ENCODE results near the gene BORCS6. TPM values are rescaled to one million over a fixed set of nuclear protein-coding genes. Genes with fewer than 3 reads are reported as not detected.
A peak's percentile ranks its signal among the peaks of the same experiment; 100 is the strongest.

Gene BORCS6
- total and polyA plus RNA-seq, 2 donors (not counting 1 experiment from before 2014, with no cell fraction given): 9.7 to 20.2 TPM

DNA sequence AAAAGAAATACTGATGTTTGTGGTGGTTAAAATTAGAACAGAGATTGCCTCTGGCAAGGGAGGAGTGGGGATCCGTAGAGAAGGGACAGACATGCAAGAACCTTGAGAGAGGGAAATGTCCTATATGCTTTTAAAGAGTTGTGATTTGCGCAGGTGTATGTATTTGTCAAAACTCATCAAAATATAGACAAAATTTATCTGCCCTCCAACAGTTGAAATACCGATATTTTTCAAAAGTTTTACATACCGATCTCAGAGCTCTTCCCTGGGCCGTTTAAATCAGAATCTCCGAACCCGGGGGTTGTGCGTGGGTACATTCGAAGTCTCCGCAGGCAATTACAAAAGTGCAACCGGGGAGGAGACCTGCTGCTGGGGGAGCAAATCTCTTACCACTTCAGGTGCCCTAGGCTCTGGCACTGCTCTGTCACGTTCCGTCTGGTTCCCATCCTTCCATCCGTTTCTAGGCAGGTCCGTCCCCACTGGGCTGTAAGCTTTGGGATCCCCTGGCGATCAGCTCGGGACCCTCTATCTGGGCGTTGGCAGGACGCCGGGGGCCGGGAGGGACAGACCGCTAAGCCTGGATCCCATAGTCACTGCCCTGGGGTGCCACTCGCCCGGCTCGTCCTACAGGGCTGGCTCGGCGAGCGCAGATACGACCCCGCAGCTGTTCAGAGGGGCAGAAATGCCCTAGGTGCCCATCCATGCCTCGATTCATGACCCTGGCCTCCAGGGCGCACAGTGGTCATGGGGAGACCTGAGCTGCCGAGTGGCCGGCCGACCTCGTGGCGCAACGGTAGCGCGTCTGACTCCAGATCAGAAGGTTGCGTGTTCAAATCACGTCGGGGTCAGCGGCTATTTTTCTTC is 4.2 kb downstream of the BORCS6 start:
- Histone ChIP-seq H3K4me3 (ENCODE audit: control extremely low read depth in 1 of 5, extremely low read depth in 1 of 5, insufficient read depth in 1 of 5, low read depth in 2 of 5, low read length in 4 of 5) (peak overlapping the region; percentile 68 to 87 (median 85)), H3K27ac (ENCODE audit: low read length in 2 of 2) (peak overlapping the region; percentile 68 to 89), H3K36me3 (replicated peaks in 1 of 2; ENCODE audit: control extremely low read depth in 1 of 2, control insufficient read depth in 1 of 2, extremely low read depth in 1 of 2, insufficient read depth in 2 of 2, low read length in 1 of 2) (no peaks in the 10 kb centered on the region), H3K9ac (ENCODE audit: low read length) (peak overlapping the region; percentile 97), H3K4me2 (replicated peaks; ENCODE audit: low read depth, low read length, poor library complexity, severe bottlenecking) (peak overlapping the region; percentile 92), H4K20me1 (ENCODE audit: control insufficient read depth, insufficient read depth, low read length, poor library complexity, severe bottlenecking) (peaks cover 17% of the 10 kb centered on the region), H3K9me3 (ENCODE audit: control extremely low read depth in 1 of 3, control insufficient read depth in 2 of 3, insufficient read depth in 1 of 3, low read length in 2 of 3) (no peaks in the 10 kb centered on the region), H3K27me3 (replicated peaks in 1 of 4; ENCODE audit: control extremely low read depth in 1 of 4, control insufficient read depth in 3 of 4, insufficient read depth in 4 of 4, low read length in 3 of 4) (no peaks in the 10 kb centered on the region), H3K79me2 (ENCODE audit: control insufficient read depth, insufficient read depth, low read length) (no peaks in the 10 kb centered on the region), H2AFZ (ENCODE audit: insufficient read depth, low read depth, low read length, poor library complexity, severe bottlenecking) (peak overlapping the region; percentile 85), H3K4me1 (ENCODE audit: control insufficient read depth in 2 of 2, insufficient read depth in 2 of 2, low read length in 2 of 2) (peaks cover 22 to 37% of the 10 kb centered on the region in 2 donors)
- POLR2A ChIA-PET: interaction anchor here (0.6 to 7.8 kb wide), 14 partner anchors 9 to 110 kb away, joined by 3 to 118 read pairs (median 5); partner anchors contain the start of genes CTC1, PFAS, RANGRF and SLC25A35
- WGBS (ENCODE audit: insufficient coverage): under 1% methylated on average over 39 of the region's 44 CpGs
- no peaks in the 10 kb centered on the region for H3K27me3 Mint-ChIP-seq
- H3K9me3 Mint-ChIP-seq (ENCODE audit: insufficient read depth): no peaks in the 10 kb centered on the region
- ATAC-seq (ENCODE audit: low read depth): peak; percentile 9
- intact Hi-C loops (cut with micrococcal nuclease): loop anchor here (1.0 kb wide), 2 partner anchors 13 to 48 kb away; no protein-coding TSS in a partner anchor
- no peak overlapping the region for H3K4me3 Mint-ChIP-seq
- peak; percentile 92 for DNase-seq
- H3K4me1 Mint-ChIP-seq: peaks cover 17% of the 10 kb centered on the region
- CTCF ChIA-PET: interaction anchor here (0.8 to 7.6 kb wide), 13 partner anchors 9 to 115 kb away, joined by 3 to 86 read pairs (median 6); partner anchors contain the start of gene AURKB
- no peak for TF ChIP-seq EZH2 (IDR thresholded peaks at IDR 0.05; ENCODE audit: borderline replicate concordance, insufficient read depth, low read depth, low read length, poor library complexity, severe bottlenecking)
- TF ChIP-seq, protein P1, sequence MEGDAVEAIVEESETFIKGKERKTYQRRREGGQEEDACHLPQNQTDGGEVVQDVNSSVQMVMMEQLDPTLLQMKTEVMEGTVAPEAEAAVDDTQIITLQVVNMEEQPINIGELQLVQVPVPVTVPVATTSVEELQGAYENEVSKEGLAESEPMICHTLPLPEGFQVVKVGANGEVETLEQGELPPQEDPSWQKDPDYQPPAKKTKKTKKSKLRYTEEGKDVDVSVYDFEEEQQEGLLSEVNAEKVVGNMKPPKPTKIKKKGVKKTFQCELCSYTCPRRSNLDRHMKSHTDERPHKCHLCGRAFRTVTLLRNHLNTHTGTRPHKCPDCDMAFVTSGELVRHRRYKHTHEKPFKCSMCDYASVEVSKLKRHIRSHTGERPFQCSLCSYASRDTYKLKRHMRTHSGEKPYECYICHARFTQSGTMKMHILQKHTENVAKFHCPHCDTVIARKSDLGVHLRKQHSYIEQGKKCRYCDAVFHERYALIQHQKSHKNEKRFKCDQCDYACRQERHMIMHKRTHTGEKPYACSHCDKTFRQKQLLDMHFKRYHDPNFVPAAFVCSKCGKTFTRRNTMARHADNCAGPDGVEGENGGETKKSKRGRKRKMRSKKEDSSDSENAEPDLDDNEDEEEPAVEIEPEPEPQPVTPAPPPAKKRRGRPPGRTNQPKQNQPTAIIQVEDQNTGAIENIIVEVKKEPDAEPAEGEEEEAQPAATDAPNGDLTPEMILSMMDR (IDR thresholded peaks at IDR 0.05): no peak
- no peak overlapping the region for H3K27ac Mint-ChIP-seq
